GM18498 (cell line): ENCODE results near the gene PDS5A.
"Not testable (repeated sequence)": the region's sequence is repeated elsewhere in the genome, so short reads cannot be mapped to it uniquely, and the experiment has no call there.

ENCODE experiments used
- ATAC-seq: cut with Tn5 transposase; IDR thresholded peaks from one replicate; pipeline ENCODE4 v1.9.1; 2021; ENCODE audit warnings: mild to moderate bottlenecking, moderate library complexity; ENCODE audit not compliant: unreplicated experiment

Gene PDS5A

DNA sequence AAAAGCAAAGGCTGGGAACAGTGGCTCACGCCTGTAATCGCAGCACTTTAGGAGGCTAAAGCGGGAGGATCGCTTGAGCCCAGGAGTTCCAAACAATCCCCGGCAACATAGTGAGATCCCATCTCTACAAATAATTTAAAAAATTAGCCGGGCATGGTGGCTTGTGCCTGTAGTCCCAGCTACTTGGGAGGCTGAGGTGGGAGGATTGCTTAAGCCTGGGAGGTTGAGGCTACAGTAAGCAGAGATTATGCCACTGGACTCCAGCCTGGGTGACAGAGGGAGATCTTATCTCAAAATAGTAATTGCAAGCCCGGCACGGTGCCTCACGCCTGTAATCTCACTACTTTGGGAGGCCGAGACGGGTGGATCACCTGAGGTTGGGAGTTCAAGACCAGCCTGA is 139.3 kb downstream of the PDS5A start:
- ATAC-seq, result not testable (repeated sequence)

DNA sequence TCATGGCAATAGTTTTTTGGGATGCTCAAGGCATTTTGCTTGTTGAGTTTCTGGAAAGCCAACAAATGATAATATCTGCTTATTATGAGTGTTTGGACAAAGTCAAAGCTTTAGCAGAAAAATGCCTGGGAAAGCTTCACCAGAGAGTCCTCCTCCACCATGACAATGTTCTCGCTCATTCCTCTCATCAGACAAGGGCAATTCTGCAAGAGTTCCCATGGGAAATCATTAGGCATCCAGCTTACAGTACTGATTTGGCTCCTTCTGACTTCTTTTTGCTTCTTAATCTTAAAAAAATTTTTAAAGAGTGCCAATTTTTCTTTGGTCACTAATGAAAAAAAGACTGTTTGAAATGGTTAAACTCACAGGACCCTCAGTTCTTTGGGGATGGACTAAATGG is 143.4 kb downstream of the PDS5A start:
- ATAC-seq, result no peak

DNA sequence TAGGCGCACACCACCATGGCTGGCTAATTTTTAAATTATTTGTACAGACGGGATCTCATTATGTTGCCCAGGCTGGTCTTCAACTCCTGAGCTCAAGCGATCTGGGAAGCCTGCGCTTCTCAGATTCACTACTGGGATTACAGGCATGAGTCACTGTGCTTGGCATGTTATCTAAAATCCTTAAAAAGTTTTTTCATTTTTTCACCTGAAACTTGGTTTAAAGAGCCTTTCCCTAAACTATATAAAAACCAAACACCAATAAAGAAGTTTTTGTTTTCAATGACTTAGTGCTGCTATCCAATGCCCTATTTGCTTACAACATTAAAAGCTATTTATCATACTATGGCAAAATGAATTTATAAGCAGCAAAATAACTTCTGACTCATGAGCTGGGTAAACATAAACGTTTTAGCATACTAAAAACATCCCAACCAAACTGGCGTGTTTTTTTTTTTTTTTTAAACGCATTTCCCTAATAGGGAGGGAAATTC is 151.9 kb downstream of the PDS5A start:
- ATAC-seq, result no peak

DNA sequence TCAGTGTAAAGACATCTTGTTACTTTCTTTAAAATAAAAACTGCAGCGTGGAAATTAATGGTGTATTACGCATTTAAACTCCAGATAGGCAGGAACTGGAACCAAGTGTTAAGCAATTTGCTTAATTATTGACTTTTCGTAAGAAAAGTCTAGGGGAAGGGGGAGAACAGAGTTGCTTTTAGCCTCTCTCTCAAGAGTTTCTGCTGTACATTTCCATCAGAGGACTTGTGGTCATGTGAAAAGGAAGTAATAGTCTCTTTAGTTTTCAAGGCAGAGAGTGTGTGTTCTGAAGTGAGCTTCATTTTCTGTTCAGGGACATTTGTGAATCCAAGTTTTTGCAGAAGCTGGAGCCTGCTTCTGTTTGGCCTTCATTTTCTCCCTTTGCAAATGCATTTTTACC is 152.6 kb downstream of the PDS5A start:
- no peak for ATAC-seq

DNA sequence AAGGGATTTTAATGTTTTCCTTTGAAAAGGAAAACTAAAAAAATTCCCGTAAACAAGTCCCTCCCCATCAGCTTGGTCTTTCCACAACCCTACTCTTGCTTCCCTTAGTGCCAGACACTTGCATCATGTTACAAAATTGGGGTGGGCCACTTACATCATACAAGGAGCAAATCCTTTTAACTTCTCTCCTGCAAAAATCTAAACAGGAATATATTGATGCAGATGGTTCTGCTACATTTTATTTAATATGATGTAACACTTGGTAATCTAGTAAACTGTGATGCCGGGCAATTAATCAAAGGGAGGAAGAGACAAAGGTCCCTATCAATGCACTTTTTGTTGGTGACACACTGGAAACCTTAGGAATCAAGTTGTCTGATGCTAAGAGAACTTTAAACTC is 154.5 kb downstream of the PDS5A start:
- ATAC-seq, result no peak

DNA sequence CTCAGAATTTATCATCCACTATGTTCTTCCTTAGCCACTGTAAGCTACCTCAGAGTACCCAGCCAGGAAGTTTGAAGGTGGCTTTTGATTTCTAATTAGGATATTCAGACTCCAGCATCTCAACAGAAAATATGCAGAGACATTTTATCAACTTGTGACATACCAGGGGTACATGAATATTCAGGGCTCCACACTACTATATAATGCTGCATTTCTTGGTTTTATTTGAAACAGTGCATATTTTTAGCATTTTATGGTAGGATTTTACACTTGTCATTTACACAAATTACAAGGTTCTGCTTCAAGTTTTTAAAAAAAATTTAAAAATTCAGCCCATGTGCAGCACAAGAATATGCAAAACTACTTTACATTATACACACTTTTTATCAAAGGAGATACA is 155.0 kb downstream of the PDS5A start:
- no peak for ATAC-seq

DNA sequence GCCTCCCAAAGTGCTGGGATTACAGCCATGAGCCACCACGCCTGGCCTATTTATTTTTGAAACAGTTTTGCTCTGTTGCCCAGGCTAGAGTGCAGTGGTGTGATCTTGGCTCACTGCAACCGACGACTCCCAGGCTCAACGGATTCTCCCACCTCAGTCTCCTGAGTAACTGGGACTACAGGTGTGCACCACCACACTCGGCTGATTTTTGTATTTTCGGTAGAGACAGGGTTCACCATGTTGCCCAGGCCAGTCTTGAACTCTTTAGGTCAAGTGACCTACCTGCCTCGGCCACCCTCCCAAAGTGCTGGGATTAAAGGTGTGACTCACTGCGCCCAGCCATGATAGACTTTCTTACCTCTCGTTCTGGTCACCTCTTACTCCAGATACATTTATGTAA is 155.8 kb downstream of the PDS5A start:
- ATAC-seq, result no peak

DNA sequence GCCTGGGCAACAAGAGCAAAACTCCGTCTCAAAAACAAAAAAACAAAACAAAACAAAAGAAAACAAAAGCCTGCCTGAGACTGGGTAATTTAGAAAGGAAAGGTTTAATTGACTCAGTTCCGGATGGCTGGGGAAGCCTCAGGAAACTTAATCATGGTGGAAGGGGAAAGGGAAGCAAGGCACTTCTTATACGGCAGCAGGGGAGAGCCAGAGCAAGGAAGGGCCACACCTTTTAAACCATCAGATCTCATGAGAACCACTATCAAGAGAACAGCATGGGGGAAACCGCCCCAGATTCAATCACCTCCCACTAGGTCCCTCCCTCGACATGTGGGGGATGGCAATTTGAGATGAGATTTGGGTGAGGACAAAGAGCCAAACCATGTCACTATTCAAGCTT is 157.5 kb downstream of the PDS5A start:
- no peak for ATAC-seq

DNA sequence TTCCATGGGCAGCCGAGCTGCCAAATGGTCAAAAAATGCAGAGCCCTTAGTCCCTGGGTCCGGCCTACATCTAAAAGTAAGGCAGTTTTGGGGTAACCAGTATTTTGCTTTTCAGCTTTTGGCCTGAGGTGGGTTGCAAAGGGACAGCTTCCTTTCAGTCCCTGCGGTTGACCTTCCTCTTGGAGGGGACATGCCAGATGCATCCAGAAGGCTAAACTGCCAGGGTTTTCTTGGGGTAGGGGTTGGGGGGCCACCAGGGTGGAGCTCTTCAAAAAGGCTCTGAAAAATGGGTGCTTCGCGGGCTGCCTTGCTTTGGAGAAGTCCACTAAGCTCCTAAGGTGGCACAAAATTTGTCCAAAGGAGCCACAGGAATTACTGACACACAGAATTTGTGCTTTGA is 159.1 kb downstream of the PDS5A start:
- ATAC-seq, result no peak

DNA sequence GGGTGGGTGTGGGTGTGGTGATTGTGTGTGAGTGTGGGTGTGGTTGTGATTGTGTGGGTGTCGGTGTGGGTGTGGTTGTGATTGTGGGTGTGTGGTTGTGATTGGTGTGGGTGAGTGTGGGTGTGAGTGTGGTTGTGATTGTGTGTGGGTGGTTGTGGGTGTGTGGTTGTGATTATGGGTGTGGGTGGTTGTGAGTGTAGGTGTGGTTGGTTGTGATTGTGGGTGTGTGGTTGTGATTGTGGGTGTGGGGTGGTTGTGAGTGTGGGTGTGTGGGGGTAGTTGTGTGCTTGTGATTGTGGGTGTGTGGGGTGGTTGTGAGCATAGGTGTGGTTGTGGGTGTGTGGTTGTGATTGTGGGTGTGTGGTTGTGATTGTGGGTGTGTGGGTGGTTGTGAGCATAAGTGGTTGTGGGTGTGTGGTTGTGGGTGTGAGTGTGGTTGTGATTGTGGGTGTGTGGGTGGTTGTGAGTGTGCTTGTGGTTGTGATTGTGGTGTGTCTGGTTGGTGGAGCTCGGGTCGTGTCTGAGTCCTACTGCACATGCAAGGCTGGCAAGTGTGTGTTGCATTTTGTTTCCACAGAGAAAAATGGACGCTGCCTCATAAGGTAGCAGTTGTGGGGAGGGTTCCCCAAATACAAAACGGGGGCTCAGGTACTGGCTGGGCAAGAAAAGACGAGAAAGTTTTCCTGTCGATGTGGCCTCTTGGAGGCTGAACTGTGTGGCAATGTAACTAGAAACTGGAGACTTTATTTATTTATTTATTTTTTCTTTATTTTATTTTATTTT is 163.1 kb downstream of the PDS5A start:
- ATAC-seq, result no peak

DNA sequence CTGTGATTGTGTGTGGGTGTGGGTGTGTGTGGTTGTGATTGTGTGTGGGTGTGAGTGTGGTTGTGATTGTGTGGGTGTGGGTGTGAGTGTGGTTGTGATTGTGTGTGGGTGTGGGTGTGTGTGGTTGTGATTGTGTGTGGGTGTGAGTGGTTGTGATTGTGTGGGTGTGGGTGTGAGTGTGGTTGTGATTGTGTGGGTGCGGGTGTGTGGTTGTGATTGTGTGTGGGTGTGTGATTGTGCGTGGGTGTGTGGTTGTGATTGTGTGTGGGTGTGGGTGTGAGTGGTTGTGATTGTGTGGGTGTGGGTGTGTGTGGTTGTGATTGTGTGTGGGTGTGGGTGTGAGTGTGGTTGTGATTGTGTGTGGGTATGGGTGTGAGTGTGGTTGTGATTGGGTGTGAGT is 163.9 kb downstream of the PDS5A start:
- ATAC-seq, result not testable (repeated sequence)

DNA sequence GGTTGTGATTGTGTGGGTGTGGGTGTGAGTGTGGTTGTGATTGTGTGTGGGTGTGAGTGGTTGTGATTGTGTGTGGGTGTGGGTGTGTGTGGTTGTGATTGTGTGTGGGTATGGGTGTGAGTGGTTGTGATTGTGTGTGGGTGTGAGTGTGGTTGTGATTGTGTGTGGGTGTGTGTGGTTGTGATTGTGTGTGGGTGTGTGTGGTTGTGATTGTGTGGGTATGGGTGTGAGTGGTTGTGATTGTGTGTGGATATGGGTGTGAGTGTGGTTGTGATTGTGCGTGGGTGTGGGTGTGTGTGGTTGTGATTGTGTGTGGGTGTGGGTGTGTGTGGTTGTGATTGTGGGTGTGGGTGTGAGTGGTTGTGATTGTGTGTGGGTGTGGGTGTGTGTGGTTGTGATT is 164.7 kb downstream of the PDS5A start:
- ATAC-seq, result not testable (repeated sequence)

DNA sequence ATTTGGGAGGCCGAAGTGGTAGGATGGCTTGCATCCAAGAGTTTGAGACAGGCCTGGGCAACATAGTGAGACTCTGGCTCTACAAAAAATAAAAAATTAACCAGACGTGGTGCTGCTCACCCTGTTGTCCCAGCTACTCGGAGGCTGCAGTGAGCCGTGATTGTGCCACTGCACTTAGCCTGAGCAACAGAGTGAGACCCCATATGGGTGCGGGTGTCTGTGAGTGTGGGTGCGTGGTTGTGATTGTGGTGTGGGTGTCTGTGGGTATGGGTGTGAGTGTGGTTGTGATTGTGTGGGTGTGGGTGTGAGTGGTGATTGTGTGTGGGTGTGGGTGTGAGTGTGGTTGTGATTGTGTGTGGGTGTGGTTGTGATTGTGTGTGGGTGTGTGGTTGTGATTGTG is 165.2 kb downstream of the PDS5A start:
- no peak for ATAC-seq

DNA sequence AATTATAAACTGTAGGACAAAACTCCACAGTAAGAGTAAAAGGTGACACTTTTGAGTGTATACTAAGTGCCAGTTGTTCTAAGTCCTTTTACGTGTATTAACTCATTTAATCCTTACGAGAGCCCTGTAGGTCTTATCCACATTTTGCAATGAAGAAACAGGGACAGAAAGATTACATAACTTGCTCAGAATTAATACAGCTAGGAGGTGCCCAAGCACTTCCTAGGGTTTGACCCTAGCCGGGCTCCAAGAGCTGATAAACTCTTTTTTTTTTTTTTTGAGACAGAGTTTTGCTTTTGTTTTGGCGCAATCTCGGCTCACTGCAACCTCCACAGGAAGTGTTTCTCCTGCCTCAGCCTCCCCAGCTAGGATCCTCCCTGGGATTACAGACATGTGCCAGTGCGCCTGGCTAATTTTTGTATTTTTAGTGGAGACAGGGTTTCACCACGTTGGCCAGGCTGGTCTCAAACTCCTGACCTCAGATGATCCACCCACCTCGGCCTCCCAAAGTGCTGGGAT is 169.4 kb downstream of the PDS5A start:
- no peak for ATAC-seq

DNA sequence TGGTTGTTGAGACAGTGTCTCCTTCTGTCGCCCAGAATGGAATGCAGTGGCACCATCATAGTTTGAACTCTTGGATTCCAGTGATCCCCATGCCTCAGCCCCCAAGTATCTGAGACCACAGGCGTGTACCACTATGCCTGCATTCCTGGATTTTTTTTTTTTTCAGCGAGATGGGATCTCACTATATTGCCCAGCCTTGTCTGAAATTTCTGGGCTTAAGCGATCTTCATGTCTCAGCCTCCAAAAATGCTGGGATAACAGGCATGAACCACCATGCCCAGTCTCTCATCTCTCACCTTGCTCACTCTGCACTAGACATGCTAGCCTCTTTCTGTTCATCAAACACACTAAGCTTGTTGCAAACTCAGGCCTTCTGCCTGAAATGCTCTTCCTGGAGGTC is 175.7 kb downstream of the PDS5A start:
- no peak for ATAC-seq

DNA sequence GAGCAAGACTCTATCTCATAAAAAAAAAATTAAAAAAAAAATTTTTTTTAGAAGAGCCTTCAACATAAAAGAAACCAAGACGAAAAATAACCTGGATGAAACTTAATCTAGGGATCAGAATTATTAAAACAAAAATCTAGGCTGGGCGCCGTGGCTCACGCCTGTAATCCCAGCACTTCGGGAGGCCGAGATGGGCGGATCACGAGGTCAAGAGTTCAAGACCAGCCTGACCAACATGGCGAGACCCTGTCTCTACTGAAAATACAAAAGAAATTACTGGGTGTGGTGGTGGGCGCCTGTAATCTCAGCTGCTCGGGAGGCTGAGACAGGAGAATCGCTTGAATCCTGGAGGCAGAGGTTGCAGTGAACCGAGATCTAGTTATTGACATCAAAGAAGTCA is 184.7 kb downstream of the PDS5A start:
- not testable (repeated sequence) for ATAC-seq

DNA sequence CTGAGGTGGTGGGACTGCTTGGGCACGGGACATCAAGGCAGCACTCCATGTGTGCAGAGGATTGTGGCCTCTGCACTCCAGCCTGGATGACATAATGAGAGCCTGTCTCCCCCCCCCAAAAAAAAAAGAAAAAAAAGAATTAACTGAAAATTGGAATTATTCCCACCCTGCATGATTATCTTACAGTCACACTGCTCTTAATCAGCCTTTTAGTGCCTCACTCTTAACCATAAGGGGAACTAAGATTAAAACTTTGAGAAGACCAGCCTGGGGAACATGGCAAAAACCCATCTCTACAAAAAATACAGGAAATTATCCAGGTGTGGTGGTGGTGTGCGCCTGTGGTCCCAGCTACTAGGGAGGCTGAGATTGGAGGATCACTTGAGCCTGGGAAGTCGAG is 185.2 kb downstream of the PDS5A start:
- ATAC-seq, result no peak

DNA sequence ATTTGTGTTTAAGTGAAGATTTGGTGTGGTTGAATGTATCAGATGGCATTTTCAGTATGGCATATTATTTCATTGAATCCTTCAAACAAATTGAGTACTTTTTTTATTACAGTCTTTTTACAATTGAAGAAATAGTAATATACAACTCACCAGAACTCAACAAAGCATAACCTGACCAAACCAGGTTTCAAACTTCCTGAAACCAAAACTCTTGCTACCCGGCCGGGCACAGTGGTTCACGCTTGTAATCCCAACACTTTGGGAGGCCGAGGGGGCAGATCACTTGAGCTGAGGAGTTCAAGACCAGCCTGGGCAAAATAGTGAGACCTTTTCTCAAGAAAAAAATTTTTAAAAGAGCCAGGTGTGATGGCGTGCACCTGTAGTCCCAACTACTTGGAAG is 185.6 kb downstream of the PDS5A start:
- no peak for ATAC-seq

DNA sequence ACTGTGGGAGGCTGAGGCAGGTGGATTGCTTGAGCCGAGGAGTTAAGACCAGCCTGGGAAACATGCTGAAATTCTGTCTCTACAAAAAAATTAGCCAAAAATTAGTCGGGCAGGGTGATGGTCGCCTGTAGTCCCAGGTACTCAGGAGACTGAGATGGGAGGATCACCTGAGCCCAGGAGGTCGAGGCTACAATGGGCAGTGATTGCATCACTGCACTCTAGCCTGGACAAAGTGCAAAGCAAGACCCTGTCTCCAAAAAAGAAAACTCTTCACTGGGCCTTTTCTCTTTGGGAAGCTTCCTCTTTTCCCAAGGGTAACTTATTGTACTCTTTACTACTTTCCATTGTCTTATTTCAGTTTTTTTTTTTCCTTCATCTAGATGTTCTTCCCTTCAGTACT is 190.9 kb downstream of the PDS5A start:
- no peak for ATAC-seq

DNA sequence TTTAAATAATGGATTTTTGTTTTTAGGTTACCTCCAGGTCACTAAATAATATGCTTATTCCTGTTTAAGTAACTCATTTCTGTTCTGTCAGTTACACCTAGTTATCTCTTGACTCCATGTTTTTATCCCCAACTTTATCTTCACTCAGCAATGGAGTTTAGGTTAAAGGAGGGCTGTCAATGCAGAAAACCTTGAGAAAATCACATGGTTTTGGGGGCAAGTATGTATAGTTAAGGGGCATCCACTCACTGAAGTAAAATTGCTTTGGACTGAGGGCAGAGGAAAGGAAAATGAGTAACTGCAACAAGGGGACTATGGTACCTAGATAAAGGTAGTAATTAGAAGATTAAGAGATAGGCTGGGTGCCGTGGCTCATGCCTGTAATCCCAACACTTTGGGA is 192.6 kb downstream of the PDS5A start:
- ATAC-seq, result no peak

DNA sequence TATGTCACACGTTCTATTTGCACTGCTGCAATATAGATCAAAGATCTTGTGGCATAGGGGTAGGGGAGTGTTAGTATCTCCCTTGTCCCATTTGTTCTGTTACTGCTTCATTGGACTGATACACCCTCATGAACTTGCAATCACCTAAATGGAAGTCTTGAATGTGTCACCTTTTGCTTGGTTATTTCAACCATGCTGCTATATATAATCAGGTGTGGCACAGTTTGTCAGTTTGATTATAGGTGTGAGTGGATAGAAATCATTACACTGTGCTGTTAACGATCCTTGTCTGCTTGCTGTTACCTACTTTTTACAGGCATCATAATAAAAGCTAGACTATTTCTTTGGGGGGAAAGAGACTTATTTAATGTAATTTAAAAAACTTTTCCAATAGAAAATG is 195.7 kb downstream of the PDS5A start:
- not testable (repeated sequence) for ATAC-seq
